AG04450 (cell line): ENCODE measurements around the gene KRTAP10-9. TPM values are rescaled to one million over a fixed set of nuclear protein-coding genes. Genes with fewer than 3 reads are reported as not detected.

ENCODE experiments used
- CTCF ChIA-PET: fragments of 300-600, 350-600 bp; formaldehyde crosslinking; extraction: SDS; loops from one replicate; lab custom pipeline; 2022; ENCODE audit warnings: antibody characterized with exemption, inconsistent platforms; lab: Charles Lee
- POLR2A ChIA-PET: fragments of 350-600 bp; formaldehyde crosslinking; extraction: SDS; loops from one replicate; lab custom pipeline; 2021; ENCODE audit warnings: antibody characterized with exemption, inconsistent platforms; lab: Yijun Ruan, JAX
- DNase-seq: peaks from one replicate; pipeline ENCODE4 v3.0.0-alpha.2; 2011; ENCODE audit warnings: low read depth, low spot score
- H3K27ac ChIP-seq: one replicate; pipeline ENCODE4 v1.5.1; 2012; ENCODE audit warnings: low read depth, low read length, control low read depth
- H3K27me3 ChIP-seq: one replicate; pipeline ENCODE4 v1.6.0; 2012; ENCODE audit warnings: low read length; ENCODE audit not compliant: control insufficient read depth, insufficient read depth
- H3K4me3 ChIP-seq: 2 replicates; pipeline ENCODE4 v1.5.1; 2011; ENCODE audit warnings: mild to moderate bottlenecking, low read depth, low read length, control low read depth
- H3K9me3 ChIP-seq: 2 replicates; pipeline ENCODE4 v1.5.1; 2012; ENCODE audit warnings: low read length; ENCODE audit not compliant: control insufficient read depth, insufficient read depth
- polyA plus RNA-seq: library from polyadenylated mRNA; depleted of rRNA; stranded (reverse); fragments of >200 nt; gene quantifications from 2 replicates; pipeline ENCODE4 v1.2.3, GENCODE V29; 2011
- TF ChIP-seq, protein P1 (sequence below): IDR thresholded peaks from 2 replicates; pipeline ENCODE4 v1.5.1; 2011; ENCODE audit warnings: low read depth, low read length, control low read depth, inconsistent platforms

KRTAP10-9 gene
- polyA plus RNA-seq, 1 experiment, result not detected

- Histone ChIP-seq H3K9me3 (no peaks in the 10 kb centered on the region; the same call in 1 of the 2 replicates), H3K27ac (no peak within 1 kb of the TSS), H3K4me3 (no peak within 1 kb of the TSS), H3K27me3 (peaks cover 14% of the 10 kb centered on the region)
- no peak for DNase-seq
- POLR2A ChIA-PET, result no interaction called here
- CTCF ChIA-PET, result no interaction called here
- TF ChIP-seq, protein P1, sequence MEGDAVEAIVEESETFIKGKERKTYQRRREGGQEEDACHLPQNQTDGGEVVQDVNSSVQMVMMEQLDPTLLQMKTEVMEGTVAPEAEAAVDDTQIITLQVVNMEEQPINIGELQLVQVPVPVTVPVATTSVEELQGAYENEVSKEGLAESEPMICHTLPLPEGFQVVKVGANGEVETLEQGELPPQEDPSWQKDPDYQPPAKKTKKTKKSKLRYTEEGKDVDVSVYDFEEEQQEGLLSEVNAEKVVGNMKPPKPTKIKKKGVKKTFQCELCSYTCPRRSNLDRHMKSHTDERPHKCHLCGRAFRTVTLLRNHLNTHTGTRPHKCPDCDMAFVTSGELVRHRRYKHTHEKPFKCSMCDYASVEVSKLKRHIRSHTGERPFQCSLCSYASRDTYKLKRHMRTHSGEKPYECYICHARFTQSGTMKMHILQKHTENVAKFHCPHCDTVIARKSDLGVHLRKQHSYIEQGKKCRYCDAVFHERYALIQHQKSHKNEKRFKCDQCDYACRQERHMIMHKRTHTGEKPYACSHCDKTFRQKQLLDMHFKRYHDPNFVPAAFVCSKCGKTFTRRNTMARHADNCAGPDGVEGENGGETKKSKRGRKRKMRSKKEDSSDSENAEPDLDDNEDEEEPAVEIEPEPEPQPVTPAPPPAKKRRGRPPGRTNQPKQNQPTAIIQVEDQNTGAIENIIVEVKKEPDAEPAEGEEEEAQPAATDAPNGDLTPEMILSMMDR, result no peak
These were observed 34.2 kb upstream of the KRTAP10-9 start, which contains the start of gene KRTAP10-6 for GRCh38 chr21:44592446-44593311. TSS of gene KRTAP10-6 (minus strand) at chr21:44592505. CDS start at chr21:44592484, 21 bp downstream.

DNA sequence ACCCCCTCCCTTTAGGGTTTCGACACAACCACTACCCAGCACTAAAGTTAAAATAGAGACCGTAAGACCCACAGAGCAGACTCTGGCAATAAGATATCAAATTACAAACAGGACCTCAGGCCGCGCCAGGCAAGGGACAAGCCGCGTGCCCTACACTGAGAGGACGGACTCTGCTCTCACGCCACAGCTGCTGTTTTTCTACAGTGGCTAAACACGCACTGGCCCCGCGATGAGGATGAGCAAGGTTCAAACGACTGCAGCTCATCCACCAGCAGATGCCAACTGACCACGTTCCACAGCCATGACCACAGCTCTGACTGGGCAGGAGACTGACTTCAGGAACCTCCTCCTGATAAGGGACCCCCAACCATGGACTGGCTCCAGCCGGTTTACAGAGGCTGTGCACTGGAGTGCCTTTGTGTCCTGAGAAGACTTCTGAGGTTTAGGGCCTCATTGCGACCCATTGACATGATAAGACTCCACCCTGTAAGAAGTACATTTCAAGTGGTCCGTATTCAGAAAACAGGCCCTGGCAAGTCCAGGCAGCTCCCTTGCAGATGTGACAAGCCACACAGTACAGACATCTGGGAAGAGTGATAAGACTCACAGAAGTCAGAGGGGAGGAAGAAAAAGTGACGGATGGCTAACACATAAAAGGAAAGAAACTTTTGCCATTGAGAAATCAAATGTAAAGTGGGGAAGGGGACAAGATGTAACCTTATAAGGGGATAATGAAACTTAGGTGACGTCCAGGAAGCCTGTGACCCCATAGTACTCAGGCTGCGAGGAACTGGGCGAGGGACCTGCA is 33.1 kb upstream of the KRTAP10-9 start:
- H3K4me3 ChIP-seq, result no peak overlapping the region
- no peak for DNase-seq
- H3K27ac ChIP-seq, result no peak overlapping the region
- POLR2A ChIA-PET, result no interaction called here
- H3K27me3 ChIP-seq, result peaks cover 14% of the 10 kb centered on the region
- CTCF ChIA-PET, result no interaction called here
- H3K9me3 ChIP-seq, result no peaks in the 10 kb centered on the region; the same call in 1 of the 2 replicates
- TF ChIP-seq, protein P1, result no peak

GRCh38 chr21:44594406-44594916 is 32.4 kb upstream of the KRTAP10-9 start:
- Histone ChIP-seq H3K9me3 (no peaks in the 10 kb centered on the region; the same call in 1 of the 2 replicates), H3K4me3 (no peak overlapping the region), H3K27me3 (peaks cover 14% of the 10 kb centered on the region), H3K27ac (no peak overlapping the region)
- TF ChIP-seq, protein P1, result no peak
- POLR2A ChIA-PET, result no interaction called here
- CTCF ChIA-PET, result no interaction called here
- DNase-seq, result no peak

GRCh38 chr21:44595524-44595923 is 31.4 kb upstream of the KRTAP10-9 start:
- no peak overlapping the region for H3K4me3 ChIP-seq
- H3K9me3 ChIP-seq, result no peaks in the 10 kb centered on the region; the same call in 1 of the 2 replicates
- TF ChIP-seq, protein P1, result no peak
- DNase-seq, result no peak
- CTCF ChIA-PET, result no interaction called here
- POLR2A ChIA-PET, result no interaction called here
- peaks cover 14% of the 10 kb centered on the region for H3K27me3 ChIP-seq
- no peak overlapping the region for H3K27ac ChIP-seq
